HL-60 (cell line): ENCODE data around the gene ASB14.
"Not testable (repeated sequence)": the region's sequence is repeated elsewhere in the genome, so short reads cannot be mapped to it uniquely, and the experiment has no call there.

ENCODE experiments used
- DNase-seq, 2 experiments: peaks; one replicate each; pipeline ENCODE4 v3.0.0-alpha.2; 2010 to 2020; ENCODE audit warnings: low read depth in 1 of 2, low spot score in 1 of 2
- H3K27ac ChIP-seq: fragments of 250-450 bp; sonication (Bioruptor Pico); replicated peaks from 2 replicates; pipeline ENCODE4 v1.5.1; 2020; ENCODE audit warnings: mild to moderate bottlenecking, moderate library complexity
- H3K27me3 ChIP-seq: fragments of 250-450 bp; sonication (Bioruptor Pico); 2 replicates; pipeline ENCODE4 v1.5.1; 2021; ENCODE audit warnings: mild to moderate bottlenecking, moderate library complexity; ENCODE audit not compliant: insufficient read depth, poor library complexity, severe bottlenecking
- H3K4me3 ChIP-seq: replicated peaks from 2 replicates; pipeline ENCODE4 v1.5.1; 2011; ENCODE audit warnings: mild to moderate bottlenecking, control low read depth, low read length; ENCODE audit not compliant: insufficient read depth
- GABPA ChIP-seq: IDR thresholded peaks from 2 replicates; pipeline ENCODE4 v1.6.1; 2012; ENCODE audit warnings: low read depth
- POLR2AphosphoS5 ChIP-seq: IDR thresholded peaks from 2 replicates; pipeline ENCODE4 v1.6.1; 2012; ENCODE audit warnings: low read depth
- SPI1 ChIP-seq: IDR thresholded peaks from 2 replicates; pipeline ENCODE4 v1.6.1; 2012; ENCODE audit warnings: low read depth, mild to moderate bottlenecking, borderline replicate concordance
- TF ChIP-seq, protein P1 (sequence below): IDR thresholded peaks from 2 replicates; pipeline ENCODE4 v1.6.1; 2012; ENCODE audit warnings: low read depth; ENCODE audit not compliant: insufficient replicate concordance
- TF ChIP-seq, protein P2 (sequence below): IDR thresholded peaks from one replicate; pipeline ENCODE4 v1.5.1; 2011; ENCODE audit warnings: low read length, control low read depth, inconsistent platforms; ENCODE audit not compliant: insufficient read depth

ASB14 gene

DNA sequence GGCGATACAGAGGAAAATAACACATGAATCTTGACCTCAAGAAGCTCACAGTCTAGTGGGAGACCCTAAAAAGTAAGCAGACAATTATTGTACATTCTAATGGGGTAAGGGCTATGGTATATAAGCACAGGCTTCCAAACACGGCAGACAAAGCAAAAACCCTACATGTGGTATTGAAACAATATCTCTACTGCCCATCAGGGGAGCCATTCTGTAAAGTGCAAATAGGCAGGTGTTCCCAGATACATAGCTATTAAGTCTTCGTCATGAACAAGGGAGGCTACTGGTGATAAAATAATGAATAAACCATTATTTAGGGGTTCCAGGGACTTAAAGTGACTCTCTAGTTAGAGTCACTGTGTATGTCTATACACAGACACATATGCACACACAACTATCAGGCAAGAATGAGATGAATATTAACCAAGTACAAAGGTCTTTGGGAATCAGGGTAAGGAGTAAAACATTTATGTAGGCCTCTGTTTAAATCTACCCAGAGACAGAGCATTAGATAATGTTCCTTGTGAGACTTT is 38.7 kb upstream of the ASB14 start:
- Histone ChIP-seq H3K27me3 (no peaks in the 10 kb centered on the region), H3K27ac (no peak overlapping the region), H3K4me3 (no peak overlapping the region)
- DNase-seq, result no peak
- TF ChIP-seq SPI1, result no peak
- TF ChIP-seq, protein P1, sequence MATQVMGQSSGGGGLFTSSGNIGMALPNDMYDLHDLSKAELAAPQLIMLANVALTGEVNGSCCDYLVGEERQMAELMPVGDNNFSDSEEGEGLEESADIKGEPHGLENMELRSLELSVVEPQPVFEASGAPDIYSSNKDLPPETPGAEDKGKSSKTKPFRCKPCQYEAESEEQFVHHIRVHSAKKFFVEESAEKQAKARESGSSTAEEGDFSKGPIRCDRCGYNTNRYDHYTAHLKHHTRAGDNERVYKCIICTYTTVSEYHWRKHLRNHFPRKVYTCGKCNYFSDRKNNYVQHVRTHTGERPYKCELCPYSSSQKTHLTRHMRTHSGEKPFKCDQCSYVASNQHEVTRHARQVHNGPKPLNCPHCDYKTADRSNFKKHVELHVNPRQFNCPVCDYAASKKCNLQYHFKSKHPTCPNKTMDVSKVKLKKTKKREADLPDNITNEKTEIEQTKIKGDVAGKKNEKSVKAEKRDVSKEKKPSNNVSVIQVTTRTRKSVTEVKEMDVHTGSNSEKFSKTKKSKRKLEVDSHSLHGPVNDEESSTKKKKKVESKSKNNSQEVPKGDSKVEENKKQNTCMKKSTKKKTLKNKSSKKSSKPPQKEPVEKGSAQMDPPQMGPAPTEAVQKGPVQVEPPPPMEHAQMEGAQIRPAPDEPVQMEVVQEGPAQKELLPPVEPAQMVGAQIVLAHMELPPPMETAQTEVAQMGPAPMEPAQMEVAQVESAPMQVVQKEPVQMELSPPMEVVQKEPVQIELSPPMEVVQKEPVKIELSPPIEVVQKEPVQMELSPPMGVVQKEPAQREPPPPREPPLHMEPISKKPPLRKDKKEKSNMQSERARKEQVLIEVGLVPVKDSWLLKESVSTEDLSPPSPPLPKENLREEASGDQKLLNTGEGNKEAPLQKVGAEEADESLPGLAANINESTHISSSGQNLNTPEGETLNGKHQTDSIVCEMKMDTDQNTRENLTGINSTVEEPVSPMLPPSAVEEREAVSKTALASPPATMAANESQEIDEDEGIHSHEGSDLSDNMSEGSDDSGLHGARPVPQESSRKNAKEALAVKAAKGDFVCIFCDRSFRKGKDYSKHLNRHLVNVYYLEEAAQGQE, result no peak
- TF ChIP-seq, protein P2, sequence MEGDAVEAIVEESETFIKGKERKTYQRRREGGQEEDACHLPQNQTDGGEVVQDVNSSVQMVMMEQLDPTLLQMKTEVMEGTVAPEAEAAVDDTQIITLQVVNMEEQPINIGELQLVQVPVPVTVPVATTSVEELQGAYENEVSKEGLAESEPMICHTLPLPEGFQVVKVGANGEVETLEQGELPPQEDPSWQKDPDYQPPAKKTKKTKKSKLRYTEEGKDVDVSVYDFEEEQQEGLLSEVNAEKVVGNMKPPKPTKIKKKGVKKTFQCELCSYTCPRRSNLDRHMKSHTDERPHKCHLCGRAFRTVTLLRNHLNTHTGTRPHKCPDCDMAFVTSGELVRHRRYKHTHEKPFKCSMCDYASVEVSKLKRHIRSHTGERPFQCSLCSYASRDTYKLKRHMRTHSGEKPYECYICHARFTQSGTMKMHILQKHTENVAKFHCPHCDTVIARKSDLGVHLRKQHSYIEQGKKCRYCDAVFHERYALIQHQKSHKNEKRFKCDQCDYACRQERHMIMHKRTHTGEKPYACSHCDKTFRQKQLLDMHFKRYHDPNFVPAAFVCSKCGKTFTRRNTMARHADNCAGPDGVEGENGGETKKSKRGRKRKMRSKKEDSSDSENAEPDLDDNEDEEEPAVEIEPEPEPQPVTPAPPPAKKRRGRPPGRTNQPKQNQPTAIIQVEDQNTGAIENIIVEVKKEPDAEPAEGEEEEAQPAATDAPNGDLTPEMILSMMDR, result no peak

DNA sequence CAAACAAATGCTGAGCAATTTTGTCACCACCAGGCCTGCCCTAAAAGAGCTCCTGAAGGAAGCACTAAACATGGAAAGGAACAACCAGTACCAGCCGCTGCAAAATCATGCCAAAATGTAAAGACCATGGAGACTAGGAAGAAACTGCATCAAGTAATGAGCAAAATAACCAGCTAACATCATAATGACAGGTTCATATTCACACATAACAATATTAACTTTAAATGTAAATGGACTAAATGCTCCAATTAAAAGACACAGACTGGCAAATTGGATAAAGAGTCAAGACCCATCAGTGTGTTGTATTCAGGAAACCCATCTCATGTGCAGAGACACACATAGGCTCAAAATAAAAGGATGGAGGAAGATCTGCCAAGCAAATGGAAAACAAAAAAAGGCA is 34.0 kb upstream of the ASB14 start:
- not testable (repeated sequence) for H3K4me3 ChIP-seq, DNase-seq, H3K27me3 ChIP-seq, H3K27ac ChIP-seq

DNA sequence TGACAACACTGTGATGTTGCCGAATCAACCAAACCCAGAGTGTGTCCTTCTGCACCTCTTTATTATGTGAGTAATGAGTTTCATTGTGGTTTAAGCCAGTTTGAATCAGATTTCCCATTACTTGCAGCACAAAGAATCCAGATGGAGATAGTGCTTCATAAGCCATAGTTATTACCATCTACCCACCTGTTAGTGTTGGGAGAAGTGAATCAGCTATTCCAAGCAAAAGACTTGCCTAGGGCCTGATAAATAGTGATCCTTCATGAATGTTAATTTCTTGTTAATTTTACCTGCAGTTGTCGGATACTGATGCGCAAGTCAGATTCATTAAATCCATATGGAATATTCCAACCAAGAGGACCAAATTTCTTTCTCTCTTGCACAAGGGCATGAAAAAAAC is 21.7 kb upstream of the ASB14 start:
- TF ChIP-seq GABPA (no peak), SPI1 (no peak), POLR2AphosphoS5 (no peak)
- TF ChIP-seq, protein P1, result no peak
- TF ChIP-seq, protein P2, result no peak
- Histone ChIP-seq H3K27me3 (peaks cover 2% of the 10 kb centered on the region), H3K27ac (no peak overlapping the region), H3K4me3 (no peak overlapping the region)
- DNase-seq, result no peak

DNA sequence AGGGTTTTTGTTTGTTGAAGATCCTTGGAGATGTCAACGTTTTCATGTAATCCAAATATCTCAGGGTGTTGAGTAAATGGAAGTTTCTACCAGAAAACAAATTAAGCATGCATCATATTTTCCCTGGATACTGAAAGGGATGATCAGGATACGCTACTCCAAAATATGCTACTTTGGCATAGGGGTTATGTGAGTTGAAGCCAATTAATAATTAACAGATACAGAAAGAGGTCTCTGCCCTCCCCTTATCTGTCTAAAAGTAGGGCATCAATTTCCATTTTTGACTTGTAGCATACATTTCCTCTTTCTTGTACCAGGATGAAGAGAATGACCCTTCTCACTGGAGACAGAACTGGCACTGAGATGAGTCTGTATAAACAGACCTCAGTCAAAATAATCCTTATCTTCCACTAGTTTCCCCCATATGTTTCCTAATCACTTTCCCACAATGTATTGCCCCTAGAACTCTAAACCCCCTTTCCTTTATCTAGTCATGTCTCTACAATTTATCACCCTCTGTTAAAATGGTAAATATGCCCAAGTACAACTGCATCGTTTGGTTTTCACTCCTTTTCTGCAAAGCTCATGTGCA is 17.4 kb upstream of the ASB14 start:
- TF ChIP-seq, protein P1, result no peak
- no peak for TF ChIP-seq POLR2AphosphoS5
- no peak for TF ChIP-seq SPI1
- no peak for TF ChIP-seq GABPA
- TF ChIP-seq, protein P2, result no peak
- Histone ChIP-seq H3K27me3 (no peaks in the 10 kb centered on the region), H3K4me3 (no peak overlapping the region), H3K27ac (no peak overlapping the region)
- DNase-seq, result no peak

DNA sequence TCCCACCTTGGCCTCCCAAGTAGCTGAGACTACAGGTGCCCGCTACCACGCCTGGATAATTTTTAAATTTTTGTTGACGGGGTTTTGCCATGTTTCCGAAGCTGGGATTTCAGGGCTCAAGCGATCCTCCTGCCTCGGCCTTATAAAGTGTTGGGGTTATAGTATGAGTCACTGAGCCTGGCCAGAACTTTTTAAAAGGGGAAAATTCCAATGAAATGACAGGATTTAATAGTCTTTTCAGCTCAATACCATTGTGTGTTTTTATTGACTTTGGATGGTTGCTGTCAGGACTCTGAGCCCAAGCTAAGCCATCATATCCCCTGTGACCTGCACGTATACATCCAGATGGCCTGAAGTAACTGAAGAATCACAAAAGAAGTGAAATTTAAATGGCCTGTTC is 11.0 kb upstream of the ASB14 start:
- not testable (repeated sequence) for H3K27ac ChIP-seq, H3K27me3 ChIP-seq, DNase-seq, H3K4me3 ChIP-seq
